ENCODE data around the gene POC1B.

DNA sequence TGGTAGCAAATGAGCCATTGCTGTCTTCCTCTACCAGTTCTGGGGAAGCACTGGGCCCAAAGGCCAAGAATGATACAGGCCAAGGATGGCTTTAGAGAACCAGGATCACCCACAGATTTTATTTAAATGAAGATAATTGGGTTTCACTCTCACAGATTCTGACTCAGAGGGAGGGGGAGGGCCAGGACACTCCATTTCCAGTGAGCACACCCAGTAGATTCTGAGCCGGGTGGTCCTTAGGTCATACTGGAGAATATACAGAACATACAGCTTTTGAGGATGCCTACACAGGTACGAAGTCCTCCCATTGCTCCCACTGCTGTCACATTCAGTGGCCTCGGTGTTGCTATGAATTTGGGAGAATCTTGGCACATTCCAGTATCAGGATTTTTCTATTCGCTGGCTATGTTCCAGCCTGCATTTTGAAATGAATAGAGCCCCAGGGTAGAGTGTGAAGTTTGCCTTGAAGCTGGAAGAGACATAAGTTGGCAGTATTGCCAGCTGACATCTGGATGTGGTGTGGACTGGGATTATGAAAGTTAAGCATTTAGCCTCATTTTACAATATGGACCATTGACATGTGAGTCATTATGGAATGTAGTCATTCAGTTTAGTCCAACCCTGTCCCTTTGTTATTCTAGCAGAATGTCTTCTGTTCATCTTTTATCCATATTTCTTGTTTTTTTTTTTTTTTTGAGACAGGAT is 45.8 kb upstream of the POC1B start:
- TF ChIP-seq, protein P1, sequence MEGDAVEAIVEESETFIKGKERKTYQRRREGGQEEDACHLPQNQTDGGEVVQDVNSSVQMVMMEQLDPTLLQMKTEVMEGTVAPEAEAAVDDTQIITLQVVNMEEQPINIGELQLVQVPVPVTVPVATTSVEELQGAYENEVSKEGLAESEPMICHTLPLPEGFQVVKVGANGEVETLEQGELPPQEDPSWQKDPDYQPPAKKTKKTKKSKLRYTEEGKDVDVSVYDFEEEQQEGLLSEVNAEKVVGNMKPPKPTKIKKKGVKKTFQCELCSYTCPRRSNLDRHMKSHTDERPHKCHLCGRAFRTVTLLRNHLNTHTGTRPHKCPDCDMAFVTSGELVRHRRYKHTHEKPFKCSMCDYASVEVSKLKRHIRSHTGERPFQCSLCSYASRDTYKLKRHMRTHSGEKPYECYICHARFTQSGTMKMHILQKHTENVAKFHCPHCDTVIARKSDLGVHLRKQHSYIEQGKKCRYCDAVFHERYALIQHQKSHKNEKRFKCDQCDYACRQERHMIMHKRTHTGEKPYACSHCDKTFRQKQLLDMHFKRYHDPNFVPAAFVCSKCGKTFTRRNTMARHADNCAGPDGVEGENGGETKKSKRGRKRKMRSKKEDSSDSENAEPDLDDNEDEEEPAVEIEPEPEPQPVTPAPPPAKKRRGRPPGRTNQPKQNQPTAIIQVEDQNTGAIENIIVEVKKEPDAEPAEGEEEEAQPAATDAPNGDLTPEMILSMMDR (IDR thresholded peaks at IDR 0.05) = no peak
- no peak for TF ChIP-seq POLR2A (IDR thresholded peaks at IDR 0.05)
